IMR-90 (cell line): ENCODE data around the gene SLC66A1. TPM values are rescaled to one million over a fixed set of nuclear protein-coding genes. Genes with fewer than 3 reads are reported as not detected.

Source experiments
- ATAC-seq: fragments of 200-7000 bp; cut with Tn5 transposase; 2 replicates; pipeline ENCODE4 v1.9.1; 2020; ENCODE audit warnings: low read depth, mild to moderate bottlenecking, moderate library complexity
- BruUV-seq: library from RNA; stranded (reverse); fragments of 400-500 nt; replicated peaks from 2 replicates; lab custom pipeline; 2021; lab: Mats Ljungman, UMichigan
- CTCF ChIA-PET: fragments of 300-600 bp; formaldehyde crosslinking; extraction: SDS; loops from one replicate; lab custom pipeline; 2021; ENCODE audit warnings: antibody characterized with exemption; lab: Yijun Ruan, JAX
- POLR2A ChIA-PET: fragments of 300-600 bp; sonication (Branson Sonifier 250); formaldehyde crosslinking; loops from one replicate; lab custom pipeline; 2022; ENCODE audit warnings: antibody characterized with exemption; ENCODE audit not compliant: unreplicated experiment; lab: Charles Lee
- DNase-seq: peaks from one replicate; pipeline ENCODE4 v3.0.0; 2013
- H2AFZ ChIP-seq: replicated peaks from 2 replicates; pipeline ENCODE3; 2013; ENCODE audit warnings: low read length, mild to moderate bottlenecking; ENCODE audit not compliant: poor library complexity
- H2AK5ac ChIP-seq: 2 replicates; pipeline ENCODE4 v1.6.1; 2013; ENCODE audit warnings: low read depth, low read length, inconsistent platforms
- H2AK9ac ChIP-seq: replicated peaks from 2 replicates; pipeline ENCODE3; 2013; ENCODE audit warnings: mild to moderate bottlenecking, low read depth, low read length, moderate library complexity; ENCODE audit not compliant: poor library complexity
- H2BK120ac ChIP-seq: 2 replicates; pipeline ENCODE4 v1.6.1; 2013; ENCODE audit warnings: low read depth, low read length, inconsistent platforms
- H2BK15ac ChIP-seq: 3 replicates; pipeline ENCODE4 v1.6.1; 2013; ENCODE audit warnings: low read depth, low read length, inconsistent platforms
- H2BK20ac ChIP-seq: 2 replicates; pipeline ENCODE4 v1.6.1; 2013; ENCODE audit warnings: low read depth, mild to moderate bottlenecking, inconsistent platforms, low read length, moderate library complexity
- H2BK5ac ChIP-seq: 2 replicates; pipeline ENCODE4 v1.6.1; 2013; ENCODE audit warnings: mild to moderate bottlenecking, low read depth, low read length, inconsistent platforms; ENCODE audit not compliant: poor library complexity, severe bottlenecking
- H3K14ac ChIP-seq: replicated peaks from 2 replicates; pipeline ENCODE4 v1.6.1; 2013; ENCODE audit warnings: low read depth, low read length, inconsistent platforms
- H3K18ac ChIP-seq: 2 replicates; pipeline ENCODE4 v1.6.1; 2013; ENCODE audit warnings: low read depth, low read length, control low read depth
- H3K23ac ChIP-seq: 2 replicates; pipeline ENCODE4 v1.6.1; 2013; ENCODE audit warnings: low read depth, low read length, inconsistent platforms
- H3K27ac ChIP-seq: 2 replicates; pipeline ENCODE4 v1.5.1; 2013; ENCODE audit warnings: mild to moderate bottlenecking, control low read depth, low read length; ENCODE audit not compliant: insufficient read depth
- H3K27me3 ChIP-seq: 2 replicates; pipeline ENCODE4 v1.6.1; 2013; ENCODE audit warnings: low read length; ENCODE audit not compliant: control insufficient read depth, insufficient read depth
- H3K36me3 ChIP-seq: 2 replicates; pipeline ENCODE4 v1.6.1; 2013; ENCODE audit warnings: low read length, mixed read lengths; ENCODE audit not compliant: control insufficient read depth, insufficient read depth
- H3K4ac ChIP-seq: 2 replicates; pipeline ENCODE4 v1.6.1; 2013; ENCODE audit warnings: low read depth, low read length, inconsistent platforms
- H3K4me1 ChIP-seq: 2 replicates; pipeline ENCODE4 v1.6.1; 2013; ENCODE audit warnings: low read length, mixed read lengths; ENCODE audit not compliant: control insufficient read depth, insufficient read depth
- H3K4me2 ChIP-seq: 2 replicates; pipeline ENCODE4 v1.6.1; 2013; ENCODE audit warnings: low read depth, mild to moderate bottlenecking, control low read depth, low read length, moderate library complexity
- H3K4me3 ChIP-seq: 2 replicates; pipeline ENCODE4 v1.5.1; 2013; ENCODE audit warnings: low read depth, mild to moderate bottlenecking, control low read depth, low read length, moderate library complexity; ENCODE audit not compliant: insufficient read depth
- H3K56ac ChIP-seq: 2 replicates; pipeline ENCODE4 v1.6.1; 2013; ENCODE audit warnings: low read length, inconsistent platforms; ENCODE audit not compliant: insufficient read depth; ENCODE audit errors: extremely low read depth
- H3K79me1 ChIP-seq, 2 experiments: 2 replicates each; pipeline ENCODE4 v1.6.1; 2013; ENCODE audit warnings: low read length in 2 of 2, inconsistent platforms in 1 of 2, low read depth in 1 of 2
- H3K9ac ChIP-seq: 2 replicates; pipeline ENCODE4 v1.6.1; 2013; ENCODE audit warnings: low read depth, low read length, control low read depth
- H3K9me1 ChIP-seq: 2 replicates; pipeline ENCODE4 v1.6.1; 2013; ENCODE audit warnings: low read length, inconsistent platforms; ENCODE audit not compliant: insufficient read depth
- H3K9me3 ChIP-seq: 2 replicates; pipeline ENCODE4 v1.6.1; 2013; ENCODE audit warnings: low read length; ENCODE audit not compliant: control insufficient read depth, insufficient read depth
- H4K20me1 ChIP-seq: 2 replicates; pipeline ENCODE4 v1.6.1; 2013; ENCODE audit warnings: low read length, inconsistent platforms; ENCODE audit not compliant: insufficient read depth
- H4K5ac ChIP-seq: 2 replicates; pipeline ENCODE4 v1.6.1; 2013; ENCODE audit warnings: mild to moderate bottlenecking, low read depth, low read length, control low read depth
- H4K8ac ChIP-seq, 2 experiments: 2 replicates each; pipeline ENCODE4 v1.6.1; 2013; ENCODE audit warnings: low read depth in 2 of 2, low read length in 2 of 2, control low read depth in 1 of 2, inconsistent platforms in 1 of 2
- H4K91ac ChIP-seq: 2 replicates; pipeline ENCODE4 v1.6.1; 2013; ENCODE audit warnings: low read depth, low read length, inconsistent platforms; ENCODE audit not compliant: insufficient read depth
- CEBPB ChIP-seq: IDR thresholded peaks from 2 replicates; pipeline ENCODE4 v1.6.1; 2012; ENCODE audit warnings: low read depth, low read length, improper control_type of control experiment
- CHD1 ChIP-seq: IDR thresholded peaks from 2 replicates; pipeline ENCODE4 v1.6.1; 2012; ENCODE audit warnings: low read depth, low read length, improper control_type of control experiment
- RAD21 ChIP-seq: IDR thresholded peaks from 2 replicates; pipeline ENCODE4 v1.6.1; 2012; ENCODE audit warnings: low read length, improper control_type of control experiment
- RFX5 ChIP-seq: IDR thresholded peaks from 2 replicates; pipeline ENCODE4 v1.8.0; 2012; ENCODE audit warnings: low read depth, mild to moderate bottlenecking, low read length, moderate library complexity
- WGBS, 2 experiments: methylation state at CpG; one replicate each; pipeline versions ENCODE4 v1.1.5 to v1.1.7; 2013; ENCODE audit warnings: missing lambda C conversion rate in 2 of 2; ENCODE audit not compliant: insufficient read length in 1 of 2; ENCODE audit errors: extremely low coverage in 2 of 2; 5-methylcytosine and 5-hydroxymethylcytosine counted together
- dilution Hi-C: fragments of 300-500 bp; cut with HindIII; formaldehyde crosslinking; loops from one replicate; pipeline ENCODE4 v1.14.3; 2018; ENCODE audit warnings: low sequenced_read_pairs; ENCODE audit not compliant: unreplicated experiment
- in situ Hi-C: fragments of 300-500 bp; cut with MboI; formaldehyde crosslinking; loops from 3 replicates; pipeline ENCODE4 v1.14.3; 2019; ENCODE audit warnings: low sequenced_read_pairs, inconsistent platforms, mixed read lengths
- intact Hi-C: fragments of 100-400 bp; cut with micrococcal nuclease; formaldehyde crosslinking; loops from 2 replicates; pipeline ENCODE4 v1.10.0; 2022
- polyA plus RNA-seq, 3 experiments: library from polyadenylated mRNA; depleted of rRNA; stranded (reverse); fragments of >200 nt; gene quantifications; 2 replicates each; pipeline ENCODE4 v1.2.3, GENCODE V29; 2012; ENCODE audit warnings: low replicate concordance in 1 of 3
- total RNA-seq: library from RNA; depleted of rRNA; stranded (reverse); fragments of >200 nt; gene quantifications from 2 replicates; pipeline ENCODE4 v1.2.3, GENCODE V29; 2012

The SLC66A1 gene
- total and polyA plus RNA-seq, 2 of the 4 experiments (the other 2 are of a cell fraction) = 6.8 to 18.9 TPM

- H3K27me3 ChIP-seq = no peaks in the 10 kb centered on the region
- no peak overlapping the region for H4K8ac ChIP-seq
- no peak overlapping the region for H4K5ac ChIP-seq
- H3K9me3 ChIP-seq = no peaks in the 10 kb centered on the region
- peaks cover 39% of the 10 kb centered on the region for H3K36me3 ChIP-seq
- H3K18ac ChIP-seq = no peak overlapping the region
- H3K79me1 ChIP-seq = peaks cover 47 to 90% of the 10 kb centered on the region in 2 experiments
- no peak overlapping the region for H3K23ac ChIP-seq
- H3K14ac ChIP-seq = no peak overlapping the region
- H3K27ac ChIP-seq = no peak overlapping the region
- no CpG with 5 or more reads among the region's 5 CpGs for WGBS, 2 experiments
- no peak overlapping the region for H4K91ac ChIP-seq
- dilution Hi-C loops (no loop called here), in situ Hi-C loops (no loop called here), intact Hi-C loops (no loop called here)
- TF ChIP-seq CHD1 (no peak), CEBPB (no peak), RAD21 (no peak), RFX5 (no peak)
- H2BK20ac ChIP-seq = no peak overlapping the region
- peaks cover 34% of the 10 kb centered on the region for H3K9me1 ChIP-seq
- no peak overlapping the region for H2BK5ac ChIP-seq
- CTCF ChIA-PET = interaction anchor here (0.6 kb wide), 1 partner anchor 176 kb away, joined by 4 read pairs; no protein-coding TSS in a partner anchor
- H2AFZ ChIP-seq = no peak overlapping the region
- no peaks in the 10 kb centered on the region for H3K4me1 ChIP-seq
- no peak overlapping the region for H3K4me3 ChIP-seq
- H3K4ac ChIP-seq = no peak overlapping the region
- ATAC-seq (no peak), DNase-seq (no peak)
- H2BK15ac ChIP-seq = no peak overlapping the region
- H2AK5ac ChIP-seq = no peak overlapping the region
- H2AK9ac ChIP-seq = no peak overlapping the region
- no peak overlapping the region for H3K56ac ChIP-seq
- no peak overlapping the region for H3K9ac ChIP-seq
- H3K4me2 ChIP-seq = no peak overlapping the region
- H4K20me1 ChIP-seq = peaks cover 81% of the 10 kb centered on the region
- POLR2A ChIA-PET = no interaction called here
- H2BK120ac ChIP-seq = no peak overlapping the region
- no TSS peak for BruUV-seq
Observed at GRCh38 chr1:19368050-19368449, 55.9 kb downstream of the SLC66A1 start.
